H9 (cell line): Measurements from ENCODE around the gene ASS1. TPM values are rescaled to one million over a fixed set of nuclear protein-coding genes. Genes with fewer than 3 reads are reported as not detected.

Experiments
- DNase-seq: peaks from one replicate; pipeline ENCODE4 v3.0.0-alpha.2; 2017
- H2AFZ ChIP-seq: one replicate; pipeline ENCODE4 v1.6.1; 2013; ENCODE audit warnings: mild to moderate bottlenecking, low read length, control low read depth, moderate library complexity
- H2AK5ac ChIP-seq: 2 replicates; pipeline ENCODE4 v1.6.1; 2013; ENCODE audit warnings: low read length, control low read depth, mixed read lengths; ENCODE audit not compliant: insufficient read length
- H2BK120ac ChIP-seq: one replicate; pipeline ENCODE4 v1.6.1; 2013; ENCODE audit warnings: low read depth, mild to moderate bottlenecking, low read length, control low read depth, inconsistent platforms; ENCODE audit not compliant: poor library complexity, severe bottlenecking
- H2BK12ac ChIP-seq: 2 replicates; pipeline ENCODE4 v1.6.1; 2013; ENCODE audit warnings: low read length, control low read depth, mixed read lengths, low read depth; ENCODE audit not compliant: insufficient read length
- H2BK15ac ChIP-seq: 2 replicates; pipeline ENCODE4 v1.6.1; 2013; ENCODE audit warnings: low read depth, low read length, control low read depth
- H2BK20ac ChIP-seq: one replicate; pipeline ENCODE4 v1.6.1; 2013; ENCODE audit warnings: low read depth, mild to moderate bottlenecking, low read length, control low read depth, inconsistent platforms; ENCODE audit not compliant: poor library complexity, severe bottlenecking
- H2BK5ac ChIP-seq: 2 replicates; pipeline ENCODE4 v1.6.1; 2013; ENCODE audit warnings: low read length, control low read depth, mixed read lengths; ENCODE audit not compliant: insufficient read length
- H3K14ac ChIP-seq: 2 replicates; pipeline ENCODE4 v1.6.1; 2013; ENCODE audit warnings: low read length, control low read depth; ENCODE audit not compliant: insufficient read depth
- H3K18ac ChIP-seq: 2 replicates; pipeline ENCODE4 v1.6.1; 2013; ENCODE audit warnings: low read depth, mild to moderate bottlenecking, mixed read lengths, low read length, control low read depth; ENCODE audit not compliant: insufficient read length
- H3K23ac ChIP-seq: 2 replicates; pipeline ENCODE4 v1.6.1; 2013; ENCODE audit warnings: low read length, control low read depth, mixed read lengths, low read depth; ENCODE audit not compliant: insufficient read length
- H3K23me2 ChIP-seq: 2 replicates; pipeline ENCODE4 v1.6.1; 2013; ENCODE audit warnings: low read depth, mild to moderate bottlenecking, mixed read lengths, low read length, control low read depth; ENCODE audit not compliant: insufficient read length, poor library complexity, severe bottlenecking
- H3K27ac ChIP-seq: 2 replicates; pipeline ENCODE4 v1.5.1; 2013; ENCODE audit warnings: low read length, control low read depth, mixed read lengths, low read depth; ENCODE audit not compliant: insufficient read length
- H3K27me3 ChIP-seq: 2 replicates; pipeline ENCODE4 v1.6.1; 2013; ENCODE audit warnings: low read length, control low read depth, inconsistent platforms; ENCODE audit not compliant: insufficient read depth
- H3K4ac ChIP-seq: 2 replicates; pipeline ENCODE4 v1.6.1; 2013; ENCODE audit warnings: low read depth, mild to moderate bottlenecking, control low read depth, inconsistent platforms, low read length, moderate library complexity
- H3K4me1 ChIP-seq: 2 replicates; pipeline ENCODE4 v1.6.1; 2013; ENCODE audit warnings: low read length, control low read depth, inconsistent platforms; ENCODE audit not compliant: insufficient read depth
- H3K4me2 ChIP-seq: 2 replicates; pipeline ENCODE4 v1.6.1; 2013; ENCODE audit warnings: low read length, control low read depth, mixed read lengths; ENCODE audit not compliant: insufficient read length, insufficient read depth
- H3K56ac ChIP-seq: 2 replicates; pipeline ENCODE4 v1.6.1; 2013; ENCODE audit warnings: low read depth, mild to moderate bottlenecking, mixed read lengths, low read length, control low read depth; ENCODE audit not compliant: insufficient read length
- H3K79me1 ChIP-seq: 2 replicates; pipeline ENCODE4 v1.6.1; 2013; ENCODE audit warnings: low read depth, mild to moderate bottlenecking, moderate library complexity, low read length, control low read depth, inconsistent platforms; ENCODE audit not compliant: insufficient read depth, poor library complexity, severe bottlenecking
- H3K79me2 ChIP-seq: 2 replicates; pipeline ENCODE4 v1.6.1; 2013; ENCODE audit warnings: low read length, control low read depth, inconsistent platforms; ENCODE audit not compliant: insufficient read depth
- H3K9ac ChIP-seq: 2 replicates; pipeline ENCODE4 v1.6.1; 2013; ENCODE audit warnings: low read length, control low read depth, mixed read lengths; ENCODE audit not compliant: insufficient read length; ENCODE audit errors: extremely low read depth
- H3K9me3 ChIP-seq: one replicate; pipeline ENCODE4 v1.6.1; 2013; ENCODE audit warnings: low read depth, low read length, inconsistent platforms; ENCODE audit not compliant: control insufficient read depth
- H3T11ph ChIP-seq: one replicate; pipeline ENCODE4 v1.6.1; 2013; ENCODE audit warnings: mild to moderate bottlenecking, low read length, control low read depth, inconsistent platforms
- H4K20me1 ChIP-seq: one replicate; pipeline ENCODE4 v1.6.1; 2013; ENCODE audit not compliant: control insufficient read depth, insufficient read length, insufficient read depth
- H4K5ac ChIP-seq: 2 replicates; pipeline ENCODE4 v1.6.1; 2013; ENCODE audit warnings: low read depth, mild to moderate bottlenecking, mixed read lengths, low read length, control low read depth; ENCODE audit not compliant: insufficient read length
- H4K8ac ChIP-seq: replicated peaks from 2 replicates; pipeline ENCODE4 v1.6.1; 2013; ENCODE audit warnings: low read length, control low read depth, mixed read lengths, low read depth; ENCODE audit not compliant: insufficient read length
- H4K91ac ChIP-seq: 2 replicates; pipeline ENCODE4 v1.6.1; 2013; ENCODE audit warnings: low read depth, mild to moderate bottlenecking, moderate library complexity, mixed read lengths, low read length, control low read depth; ENCODE audit not compliant: insufficient read length
- H3K27ac Mint-ChIP-seq, 3 experiments: 2 replicates in 2 of 3; 3 replicates in 1 of 3; pipeline ENCODE4 v1.8.0; 2020 to 2021; ENCODE audit warnings: mixed read lengths in 3 of 3, mild to moderate bottlenecking in 1 of 3, moderate library complexity in 1 of 3
- H3K27me3 Mint-ChIP-seq: 2 replicates; pipeline ENCODE4 v1.8.0; 2021; ENCODE audit warnings: low read depth, mild to moderate bottlenecking, moderate library complexity, mixed read lengths
- H3K36me3 Mint-ChIP-seq, 3 experiments: 2 replicates in 2 of 3; 3 replicates in 1 of 3; pipeline ENCODE4 v1.8.0; 2020 to 2021; ENCODE audit warnings: low read depth in 3 of 3, mixed read lengths in 3 of 3; ENCODE audit not compliant: insufficient read depth in 1 of 3
- H3K4me1 Mint-ChIP-seq, 2 experiments: 2 replicates each; pipeline ENCODE4 v1.8.0; 2020; ENCODE audit warnings: mixed read lengths in 2 of 2
- H3K4me3 Mint-ChIP-seq, 2 experiments: 2 replicates in 1 of 2; 3 replicates in 1 of 2; pipeline ENCODE4 v1.8.0; 2020 to 2021; ENCODE audit warnings: mild to moderate bottlenecking in 2 of 2, mixed read lengths in 2 of 2, moderate library complexity in 1 of 2
- H3K9me3 Mint-ChIP-seq, 2 experiments: 2 replicates in 1 of 2; 3 replicates in 1 of 2; pipeline ENCODE4 v1.8.0; 2020; ENCODE audit warnings: mild to moderate bottlenecking in 2 of 2, mixed read lengths in 2 of 2, moderate library complexity in 1 of 2
- CTCF ChIP-seq: fragments of 200-600 bp; sonication (generic); conservative IDR thresholded peaks from 3 replicates; pipeline ENCODE4 v1.8.0; 2021; ENCODE audit warnings: antibody characterized with exemption, mild to moderate bottlenecking
- WGBS: extraction: QIAGEN DNeasy Blood & Tissue Kit; methylation state at CpG from one replicate; pipeline ENCODE4 v1.1.7; 2013; ENCODE audit warnings: missing lambda C conversion rate, low lambda C conversion rate, mixed read lengths; ENCODE audit not compliant: insufficient read length; ENCODE audit errors: extremely low coverage; 5-methylcytosine and 5-hydroxymethylcytosine counted together
- total RNA-seq: library from RNA; stranded (reverse); gene quantifications from 2 replicates; pipeline ENCODE4 v1.2.1, GENCODE V29; 2021

The ASS1 gene
- total RNA-seq, 1 experiment from 2014 or later = 118 TPM

GRCh38 chr9:130423272-130423671 is 21.5 kb upstream of the ASS1 start:
- no peak overlapping the region for H3K56ac ChIP-seq
- H3K18ac ChIP-seq = no peak overlapping the region
- H4K20me1 ChIP-seq = no peaks in the 10 kb centered on the region
- H3K4me1 ChIP-seq = peaks cover 9% of the 10 kb centered on the region
- no peak overlapping the region for H4K91ac ChIP-seq
- no peaks in the 10 kb centered on the region for H3K23me2 ChIP-seq
- H3K27ac ChIP-seq = no peak overlapping the region
- no peak overlapping the region for H3K4me2 ChIP-seq
- H3K27me3 Mint-ChIP-seq = peaks cover 9% of the 10 kb centered on the region
- H3K79me1 ChIP-seq = no peaks in the 10 kb centered on the region
- H3K9me3 Mint-ChIP-seq = peaks cover 5 to 6% of the 10 kb centered on the region in 2 experiments; a peak in 4 of 5 replicates
- no peaks in the 10 kb centered on the region for H3K79me2 ChIP-seq
- H2BK12ac ChIP-seq = no peak overlapping the region
- H3K27me3 ChIP-seq = no peaks in the 10 kb centered on the region
- no peak overlapping the region for H2BK20ac ChIP-seq
- H4K8ac ChIP-seq = no peak overlapping the region
- H3T11ph ChIP-seq = no peak overlapping the region
- no peak overlapping the region for H3K4ac ChIP-seq
- peaks cover 8 to 13% (median 9%) of the 10 kb centered on the region in 3 experiments for H3K36me3 Mint-ChIP-seq
- peak; percentile 28 for DNase-seq
- no peak overlapping the region for H2AFZ ChIP-seq
- H2BK5ac ChIP-seq = no peak overlapping the region
- no CpG with 5 or more reads among the region's 8 CpGs for WGBS
- H3K27ac Mint-ChIP-seq = no peak overlapping the region
- no peak overlapping the region for H2BK15ac ChIP-seq
- TF ChIP-seq CTCF = no peak
- peaks cover 21 to 28% of the 10 kb centered on the region in 2 experiments for H3K4me1 Mint-ChIP-seq
- H3K9ac ChIP-seq = no peak overlapping the region
- no peak overlapping the region for H4K5ac ChIP-seq
- no peak overlapping the region for H2AK5ac ChIP-seq
- no peaks in the 10 kb centered on the region for H3K9me3 ChIP-seq
- no peak overlapping the region; the same call in 1 of the 2 replicates for H3K14ac ChIP-seq
- no peak overlapping the region for H3K4me3 Mint-ChIP-seq
- no peak overlapping the region for H3K23ac ChIP-seq
- H2BK120ac ChIP-seq = no peak overlapping the region
